C4-2B (cell line): Measurements from ENCODE around the gene LCK.

Experiments used
- H3K27ac ChIP-seq: fragments of 450-650 bp; 2 replicates; pipeline ENCODE4 v1.5.1; 2017
- ZFX ChIP-seq: fragments of 450-650 bp; IDR thresholded peaks from 2 replicates; pipeline ENCODE4 v1.6.1; 2017
- TF ChIP-seq, protein P1 (sequence below): fragments of 450-650 bp; conservative IDR thresholded peaks from 2 replicates; pipeline ENCODE4 v1.5.1; 2017; ENCODE audit warnings: mild to moderate bottlenecking

LCK gene

DNA sequence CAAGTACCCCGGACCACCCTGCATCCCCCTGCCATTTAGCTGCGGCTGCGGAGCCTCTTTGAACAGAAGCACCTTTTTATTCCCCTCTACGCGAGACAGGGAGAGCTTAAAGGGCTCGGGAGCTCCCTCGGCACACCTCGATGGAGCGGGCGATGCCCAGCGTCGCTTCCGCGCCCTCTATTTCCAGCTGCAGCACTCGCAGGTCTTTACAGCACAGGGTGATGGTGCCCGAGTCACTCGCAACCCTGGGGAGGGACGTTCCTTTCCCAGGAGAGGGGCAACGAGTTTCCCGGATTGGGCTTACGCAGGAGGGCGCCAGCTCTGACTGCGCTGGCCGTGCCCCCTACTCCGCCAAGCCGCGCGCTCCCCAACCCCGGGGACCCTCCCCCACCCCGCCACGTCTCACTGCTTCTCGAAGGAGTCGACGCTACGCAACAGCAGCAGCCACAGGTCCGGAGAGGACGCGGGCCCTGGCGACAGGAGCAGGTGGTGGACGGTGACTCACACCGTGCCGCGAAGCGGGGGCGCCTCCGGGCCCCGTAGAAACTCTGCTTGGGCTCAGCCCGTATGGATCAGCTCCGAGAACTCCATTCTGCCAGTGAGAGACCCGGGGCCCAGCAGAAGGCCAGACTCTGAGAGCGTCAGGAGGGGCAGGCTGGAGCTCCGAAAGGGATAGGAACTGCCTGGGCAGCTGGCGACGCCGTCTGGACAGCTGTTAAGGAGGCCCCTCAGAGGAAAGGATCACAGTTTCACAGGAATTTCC, 9.9 kb upstream of the LCK start:
- TF ChIP-seq, protein P1, sequence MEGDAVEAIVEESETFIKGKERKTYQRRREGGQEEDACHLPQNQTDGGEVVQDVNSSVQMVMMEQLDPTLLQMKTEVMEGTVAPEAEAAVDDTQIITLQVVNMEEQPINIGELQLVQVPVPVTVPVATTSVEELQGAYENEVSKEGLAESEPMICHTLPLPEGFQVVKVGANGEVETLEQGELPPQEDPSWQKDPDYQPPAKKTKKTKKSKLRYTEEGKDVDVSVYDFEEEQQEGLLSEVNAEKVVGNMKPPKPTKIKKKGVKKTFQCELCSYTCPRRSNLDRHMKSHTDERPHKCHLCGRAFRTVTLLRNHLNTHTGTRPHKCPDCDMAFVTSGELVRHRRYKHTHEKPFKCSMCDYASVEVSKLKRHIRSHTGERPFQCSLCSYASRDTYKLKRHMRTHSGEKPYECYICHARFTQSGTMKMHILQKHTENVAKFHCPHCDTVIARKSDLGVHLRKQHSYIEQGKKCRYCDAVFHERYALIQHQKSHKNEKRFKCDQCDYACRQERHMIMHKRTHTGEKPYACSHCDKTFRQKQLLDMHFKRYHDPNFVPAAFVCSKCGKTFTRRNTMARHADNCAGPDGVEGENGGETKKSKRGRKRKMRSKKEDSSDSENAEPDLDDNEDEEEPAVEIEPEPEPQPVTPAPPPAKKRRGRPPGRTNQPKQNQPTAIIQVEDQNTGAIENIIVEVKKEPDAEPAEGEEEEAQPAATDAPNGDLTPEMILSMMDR = no peak
- TF ChIP-seq ZFX = no peak
- H3K27ac ChIP-seq = peak overlapping the region; percentile 63

DNA sequence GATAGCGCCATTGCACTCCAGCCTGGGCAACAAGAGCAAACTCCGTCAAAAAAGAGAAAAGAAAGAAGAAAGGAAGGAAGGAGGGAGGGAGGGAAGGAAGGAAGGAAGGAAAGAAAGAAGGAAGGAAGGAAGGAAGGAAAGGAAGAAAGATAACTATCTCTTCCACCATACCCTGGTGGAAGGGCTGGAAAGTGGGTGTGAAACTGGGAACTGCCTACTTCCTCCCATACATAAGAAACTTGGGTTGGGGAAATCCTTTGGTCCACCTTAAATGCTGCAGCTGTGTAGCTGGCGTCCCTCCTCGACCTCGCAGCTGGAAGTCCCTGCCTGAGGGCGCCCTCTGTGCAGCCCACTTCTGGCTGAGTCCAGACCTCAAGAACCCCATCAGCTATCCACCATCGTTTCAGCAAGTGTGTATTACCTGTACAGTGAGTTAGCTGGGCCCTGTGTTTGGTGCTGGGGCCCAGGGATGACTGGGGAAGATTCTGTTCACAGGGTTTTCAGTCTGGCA, 8.7 kb upstream of the LCK start:
- no peak for TF ChIP-seq ZFX
- TF ChIP-seq, protein P1 = no peak
- no peak overlapping the region for H3K27ac ChIP-seq

DNA sequence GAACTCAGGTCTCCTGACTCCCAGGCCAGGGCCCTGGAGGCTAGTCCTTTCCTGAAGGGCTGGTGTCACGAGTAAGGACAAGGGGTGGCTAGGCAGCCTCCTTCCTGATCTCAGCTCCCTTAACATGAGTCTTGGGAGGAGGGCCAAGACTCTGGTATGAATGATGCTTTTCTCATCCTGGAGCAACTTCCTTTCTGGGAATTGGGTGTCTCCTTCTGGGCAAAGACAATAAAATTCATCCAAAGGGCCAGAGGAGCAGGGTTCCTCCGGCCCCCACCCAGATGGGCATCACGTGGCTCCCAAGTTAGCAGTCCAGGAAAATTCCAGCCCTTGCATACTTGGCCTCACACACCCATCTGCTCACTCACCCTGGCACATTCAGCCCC, 4.2 kb upstream of the LCK start, which contains the start of gene FAM167B:
Gene FAM167B, plus strand, starts transcription at position 335 of the 386 bp plus-strand sequence. CDS start 200 bp downstream, outside the sequence.
- H3K27ac ChIP-seq = no peak within 1 kb of the TSS

DNA sequence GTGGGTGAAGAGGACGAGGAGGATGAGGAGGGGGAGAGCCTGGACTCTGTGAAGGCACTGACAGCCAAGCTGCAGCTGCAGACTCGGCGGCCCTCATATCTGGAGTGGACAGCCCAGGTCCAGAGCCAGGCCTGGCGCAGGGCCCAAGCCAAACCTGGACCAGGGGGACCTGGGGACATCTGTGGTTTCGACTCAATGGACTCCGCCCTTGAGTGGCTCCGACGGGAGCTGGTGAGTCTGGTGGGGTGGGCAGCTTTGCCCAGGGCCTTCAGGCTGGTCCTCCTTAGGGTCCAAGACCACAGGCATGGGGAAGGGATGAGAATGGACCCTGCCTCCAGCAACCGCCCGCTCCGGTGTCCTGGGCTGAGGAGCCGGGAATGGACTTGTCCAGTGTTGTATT, 3.6 kb upstream of the LCK start:
- no peak for TF ChIP-seq ZFX
- TF ChIP-seq, protein P1 = no peak
- H3K27ac ChIP-seq = no peak overlapping the region

More for the DNA sequence above, 4.2 kb upstream of the LCK start, which contains the start of gene FAM167B:
- TF ChIP-seq ZFX = no peak
- TF ChIP-seq, protein P1 = no peak

DNA sequence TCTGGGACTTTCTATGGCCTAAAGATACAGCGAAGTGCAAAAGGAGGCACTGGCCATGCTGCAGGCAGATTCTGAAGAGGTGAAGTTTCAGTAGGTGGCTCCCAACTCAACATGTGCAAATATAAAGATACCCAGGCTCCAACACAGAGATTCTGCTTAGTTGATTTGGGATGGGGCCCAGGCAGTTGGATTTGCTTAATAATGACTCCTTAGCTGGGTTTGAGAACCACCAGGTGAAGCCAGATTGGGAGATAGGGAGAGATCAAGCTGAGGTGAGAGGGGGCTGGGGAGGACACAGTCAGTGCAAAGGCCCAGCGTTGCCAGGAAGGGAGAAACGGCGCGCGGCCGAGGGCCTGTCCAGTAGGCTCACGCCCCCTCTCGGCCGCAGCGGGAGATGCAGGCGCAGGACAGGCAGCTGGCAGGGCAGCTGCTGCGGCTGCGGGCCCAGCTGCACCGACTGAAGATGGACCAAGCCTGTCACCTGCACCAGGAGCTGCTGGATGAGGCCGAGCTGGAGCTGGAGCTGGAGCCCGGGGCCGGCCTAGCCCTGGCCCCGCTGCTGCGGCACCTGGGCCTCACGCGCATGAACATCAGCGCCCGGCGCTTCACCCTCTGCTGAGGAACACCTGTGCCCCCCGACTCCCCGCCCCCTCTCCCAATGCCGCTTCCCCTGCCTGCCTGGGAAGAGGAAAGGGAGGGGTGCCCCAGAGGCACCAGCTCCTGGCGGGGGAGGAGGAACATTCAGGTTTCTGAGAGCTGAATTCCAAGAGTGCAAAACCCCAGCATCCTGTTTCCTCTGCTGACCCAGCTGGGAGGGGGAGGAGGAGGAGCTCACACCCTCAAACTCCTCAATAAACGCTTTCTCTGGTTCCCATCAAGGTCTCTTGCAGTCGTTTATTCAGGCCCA, 2.8 kb upstream of the LCK start:
- TF ChIP-seq, protein P1 = peak; percentile 96
- no peak for TF ChIP-seq ZFX

DNA sequence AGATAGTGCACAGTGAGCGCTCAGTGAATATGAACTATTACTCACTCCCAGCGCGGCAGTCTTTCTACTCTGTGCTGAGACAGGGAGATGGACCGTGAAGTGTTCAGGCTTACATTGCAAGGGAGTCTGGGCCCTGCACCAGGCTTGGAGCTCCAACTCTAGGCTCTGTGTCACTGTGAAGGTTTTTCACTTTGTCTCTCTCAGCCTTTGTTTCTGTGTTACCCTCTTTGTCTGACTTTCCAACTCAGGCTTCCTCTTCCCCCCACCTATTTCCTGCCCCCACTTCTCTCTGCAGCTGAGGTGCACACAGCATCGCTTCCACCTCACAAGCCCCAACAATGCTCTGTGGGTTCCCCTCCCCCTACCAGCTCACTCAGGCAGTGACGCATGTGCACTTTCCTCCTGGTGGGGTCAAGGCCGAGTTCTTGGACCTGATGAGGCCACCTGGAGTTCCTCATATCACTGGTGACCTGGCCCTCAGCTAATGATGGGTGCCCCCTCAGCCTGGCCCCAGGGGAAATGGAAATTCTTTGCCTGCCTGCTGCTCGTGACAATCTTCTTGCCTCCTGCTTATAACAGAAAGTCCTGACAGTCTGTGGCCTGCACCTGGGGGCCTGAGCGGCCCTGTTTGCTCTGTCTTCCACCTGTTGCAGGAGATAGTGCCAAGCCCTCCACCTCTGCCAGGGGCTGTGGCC, 1.1 kb upstream of the LCK start:
- TF ChIP-seq, protein P1 = no peak
- no peak for TF ChIP-seq ZFX

More for the DNA sequence above, 2.8 kb upstream of the LCK start:
- H3K27ac ChIP-seq = no peak overlapping the region

More for the DNA sequence above, 1.1 kb upstream of the LCK start:
- H3K27ac ChIP-seq = no peak overlapping the region
